ENCODE data around the gene TNS1. TPM values are rescaled to one million over a fixed set of nuclear protein-coding genes. Genes with fewer than 3 reads are reported as not detected.

TNS1 gene
- total RNA-seq, 1 experiment from 2014 or later: not detected

GRCh38 chr2:217839750-217840107 is 163.1 kb downstream of the TNS1 start:
- no peak for DNase-seq (ENCODE audit: extremely low read depth, low read depth)

- no peak for DNase-seq (ENCODE audit: extremely low read depth, low read depth)
These were observed 163.6 kb downstream of the TNS1 start for GRCh38 chr2:217839073-217839749.

- no peak for DNase-seq (ENCODE audit: extremely low read depth, low read depth)
These were observed 164.4 kb downstream of the TNS1 start for GRCh38 chr2:217838409-217838831.

GRCh38 chr2:217837530-217837929 is 165.3 kb downstream of the TNS1 start:
- no peak for DNase-seq (ENCODE audit: extremely low read depth, low read depth)

GRCh38 chr2:217836901-217837491 is 165.8 kb downstream of the TNS1 start:
- no peak for DNase-seq (ENCODE audit: extremely low read depth, low read depth)

- no peak for DNase-seq (ENCODE audit: extremely low read depth, low read depth)
These were observed 166.6 kb downstream of the TNS1 start for GRCh38 chr2:217835931-217836891.

- DNase-seq (ENCODE audit: extremely low read depth, low read depth): no peak
These were observed 167.9 kb downstream of the TNS1 start for GRCh38 chr2:217834744-217835513.

GRCh38 chr2:217834057-217834620 is 168.7 kb downstream of the TNS1 start:
- DNase-seq (ENCODE audit: extremely low read depth, low read depth): no peak

- DNase-seq (ENCODE audit: extremely low read depth, low read depth): no peak
These were observed 169.4 kb downstream of the TNS1 start for GRCh38 chr2:217833439-217833838.

GRCh38 chr2:217832987-217833386 is 169.8 kb downstream of the TNS1 start:
- no peak for DNase-seq (ENCODE audit: extremely low read depth, low read depth)

- DNase-seq (ENCODE audit: extremely low read depth, low read depth): no peak
These were observed 170.7 kb downstream of the TNS1 start for GRCh38 chr2:217832115-217832514.

GRCh38 chr2:217831306-217831705 is 171.5 kb downstream of the TNS1 start:
- DNase-seq (ENCODE audit: extremely low read depth, low read depth): no peak

- DNase-seq (ENCODE audit: extremely low read depth, low read depth): no peak
These were observed 172.0 kb downstream of the TNS1 start for GRCh38 chr2:217830807-217831206.

GRCh38 chr2:217830061-217830460 is 172.7 kb downstream of the TNS1 start:
- no peak for DNase-seq (ENCODE audit: extremely low read depth, low read depth)

GRCh38 chr2:217829420-217829819 is 173.4 kb downstream of the TNS1 start:
- no peak for DNase-seq (ENCODE audit: extremely low read depth, low read depth)

- no peak for DNase-seq (ENCODE audit: extremely low read depth, low read depth)
These were observed 174.5 kb downstream of the TNS1 start for GRCh38 chr2:217828336-217828735.

- DNase-seq (ENCODE audit: extremely low read depth, low read depth): no peak
These were observed 175.2 kb downstream of the TNS1 start for GRCh38 chr2:217827430-217828201.

- no peak for DNase-seq (ENCODE audit: extremely low read depth, low read depth)
These were observed 175.8 kb downstream of the TNS1 start for GRCh38 chr2:217826991-217827390.

GRCh38 chr2:217826520-217826919 is 176.3 kb downstream of the TNS1 start:
- no peak for DNase-seq (ENCODE audit: extremely low read depth, low read depth)
